ENCODE results near the gene WAPL.

WAPL gene

DNA sequence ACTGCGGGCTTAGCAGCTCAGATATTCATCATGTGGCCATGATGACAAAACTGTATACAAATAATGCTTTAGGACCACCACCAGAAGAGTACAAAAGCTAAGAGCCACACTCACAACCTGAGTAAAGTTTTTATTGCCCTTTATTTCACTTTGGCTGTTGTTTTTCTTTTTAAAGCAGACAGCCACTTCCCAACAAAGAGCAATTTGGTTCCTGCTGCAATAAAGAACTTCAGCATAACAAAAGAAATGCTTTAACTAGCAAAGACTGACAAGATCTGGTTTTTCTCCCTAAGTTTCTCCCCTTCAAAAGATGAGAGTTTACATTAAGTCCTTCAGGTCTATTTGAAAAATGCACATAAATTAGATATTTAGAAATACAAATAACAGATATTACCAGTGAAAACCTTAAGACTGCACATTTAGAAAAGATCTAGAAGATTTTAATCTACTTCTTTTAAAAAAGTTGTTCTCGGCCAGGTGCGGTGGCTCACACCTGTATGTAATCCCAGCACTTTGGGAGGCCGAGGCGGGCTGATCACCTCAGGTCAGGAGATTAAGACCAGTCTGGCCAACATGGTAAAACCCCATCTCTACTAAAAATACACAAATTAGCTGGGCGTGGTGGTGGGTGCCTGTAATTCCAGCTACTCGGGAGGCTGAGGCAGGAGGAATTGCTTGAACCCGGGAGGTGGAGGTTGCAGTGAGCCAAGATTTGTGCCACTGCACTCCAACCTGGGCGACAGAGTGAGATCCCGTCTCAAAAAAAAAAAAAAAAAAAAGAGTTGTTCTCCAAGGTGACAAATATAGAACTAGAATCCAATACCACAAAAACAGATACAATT, 59.4 kb downstream of the WAPL start:
- DNase-seq: no peak

DNA sequence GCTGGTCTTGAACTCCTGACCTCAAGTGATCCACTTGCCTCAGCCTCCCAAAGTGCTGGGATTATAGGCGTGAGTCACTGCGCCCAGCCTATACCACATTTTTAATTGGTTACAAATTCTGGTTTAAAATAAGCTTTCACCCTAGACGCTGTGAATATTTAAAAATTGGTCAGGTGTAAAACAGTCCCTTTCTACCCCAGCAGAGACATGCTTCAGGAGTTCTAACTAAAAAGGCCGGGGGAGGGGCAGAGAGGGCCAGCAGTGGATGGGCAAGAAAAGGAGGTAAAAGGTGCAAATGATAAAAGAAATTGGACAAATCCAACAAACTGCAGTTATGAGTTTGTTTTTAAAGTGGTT, 70.0 kb downstream of the WAPL start:
- DNase-seq: no peak

DNA sequence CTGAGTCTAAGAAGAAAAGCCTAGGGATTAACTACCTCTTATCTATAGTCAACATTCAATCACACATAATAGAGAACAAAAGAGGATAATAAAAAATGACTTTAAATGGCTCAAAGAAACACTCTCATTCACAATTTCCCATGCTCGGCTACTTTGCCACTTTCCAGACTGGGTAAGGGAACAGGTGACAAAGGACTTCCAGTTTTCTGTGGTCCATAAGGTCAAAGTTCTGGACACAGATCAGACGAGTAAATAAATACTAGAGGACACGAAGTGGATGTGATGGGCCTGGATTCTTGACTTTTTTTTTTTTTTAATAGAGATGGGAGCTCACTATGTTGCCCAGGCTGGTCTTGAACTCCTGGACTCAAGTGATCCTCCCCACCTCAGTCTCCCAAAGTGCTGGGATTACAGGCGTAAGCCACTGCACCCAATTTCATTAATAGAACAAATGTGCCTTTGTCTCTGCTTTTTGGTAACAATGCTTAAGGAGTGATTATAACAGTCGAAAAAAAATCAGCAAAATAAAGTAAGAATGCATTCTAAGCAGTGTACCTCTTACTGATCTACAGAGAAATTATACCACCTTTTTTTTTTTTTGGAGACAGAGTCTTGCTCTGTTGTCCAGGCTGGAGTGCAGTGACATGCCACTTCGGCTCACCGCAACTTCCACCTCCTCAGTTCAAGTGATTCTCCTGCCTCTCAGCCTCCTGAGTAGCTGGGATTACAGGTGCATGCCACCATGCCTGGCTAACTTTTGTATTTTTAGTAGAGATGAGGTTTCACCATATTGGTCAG, 70.6 kb downstream of the WAPL start:
- DNase-seq: no peak

DNA sequence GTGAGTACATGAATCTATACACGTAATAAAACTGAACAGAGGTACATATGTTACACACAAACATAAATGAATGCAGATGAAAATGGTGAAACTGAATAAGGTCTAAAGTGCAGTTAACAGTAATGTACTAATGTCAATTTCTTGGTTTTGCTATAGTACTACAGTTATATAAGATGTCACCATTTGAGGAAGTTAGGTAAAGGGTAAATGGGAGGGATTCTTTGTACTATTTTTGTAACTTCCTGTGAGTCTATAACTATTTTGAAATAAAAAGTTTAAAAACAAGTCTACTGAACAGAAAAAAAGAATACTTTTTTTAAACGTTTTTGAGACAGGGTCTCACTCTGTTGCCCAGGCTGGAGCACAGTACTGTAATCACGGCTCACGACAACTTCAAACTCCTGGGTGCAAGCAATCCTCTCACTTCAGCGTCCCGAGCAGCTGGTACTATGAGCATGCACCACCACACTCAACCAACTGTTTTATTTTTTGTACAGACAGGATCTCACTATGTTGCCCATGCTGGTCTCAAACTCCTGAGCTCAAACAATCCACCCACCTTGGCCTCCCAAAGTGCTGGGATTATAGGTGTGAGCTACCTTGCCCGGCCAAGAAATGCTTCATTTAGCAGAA, 71.5 kb downstream of the WAPL start:
- no peak for DNase-seq

DNA sequence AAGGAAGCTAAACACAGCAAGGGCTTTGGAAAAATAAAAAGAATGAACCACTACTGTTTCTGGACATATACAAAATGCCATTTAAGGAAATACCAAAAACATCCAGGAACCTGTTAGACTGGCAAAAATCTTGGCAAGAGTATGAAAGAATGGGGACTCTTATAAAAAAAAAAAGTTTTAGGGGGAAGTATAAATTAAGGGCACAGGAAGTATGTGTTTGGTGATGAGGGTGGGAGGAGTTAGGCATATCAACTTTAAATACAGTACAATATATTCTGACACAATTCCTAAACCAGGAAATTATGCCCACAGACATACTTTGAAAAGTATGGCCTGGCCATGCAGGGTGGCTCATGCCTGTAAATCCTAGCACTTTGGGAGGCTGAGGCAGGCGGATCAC, 74.2 kb downstream of the WAPL start:
- no peak for DNase-seq

DNA sequence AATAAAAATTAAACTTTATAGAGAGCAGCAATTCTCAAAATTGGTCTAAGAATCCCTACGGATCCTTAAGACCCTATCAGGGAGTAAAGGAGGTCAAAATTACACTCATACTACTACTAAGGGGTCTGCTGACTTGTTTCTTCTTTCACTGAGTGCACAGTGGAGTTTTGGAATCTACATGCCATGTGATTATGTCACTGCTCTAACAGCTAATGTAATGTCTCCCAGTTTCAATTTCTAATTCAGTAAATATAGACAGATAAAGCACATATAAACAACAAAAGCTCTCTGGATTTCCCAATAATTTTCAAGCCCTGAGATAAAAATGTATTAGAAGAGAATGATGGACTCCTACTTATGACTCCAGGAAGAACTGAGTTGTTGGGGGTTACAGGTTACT, 74.6 kb downstream of the WAPL start:
- DNase-seq: no peak

DNA sequence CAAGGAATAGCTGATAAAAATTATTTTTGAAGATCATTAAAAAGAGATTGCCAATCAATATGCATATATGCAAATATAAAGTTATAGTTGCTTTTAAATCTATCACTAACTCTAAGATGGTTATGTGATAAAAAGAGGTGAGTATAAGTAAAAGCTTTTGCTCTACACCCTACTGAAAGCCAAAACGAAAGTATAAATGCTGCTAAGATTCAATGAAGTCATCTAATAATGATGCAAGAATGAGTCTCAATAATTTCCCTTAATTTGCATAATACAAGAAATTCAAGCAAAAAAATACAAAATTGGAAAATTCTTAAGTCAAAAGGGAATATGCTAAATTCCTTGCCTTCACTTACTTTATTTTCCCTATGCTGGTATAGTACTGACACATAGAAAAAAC, 75.2 kb downstream of the WAPL start:
- no peak for DNase-seq

DNA sequence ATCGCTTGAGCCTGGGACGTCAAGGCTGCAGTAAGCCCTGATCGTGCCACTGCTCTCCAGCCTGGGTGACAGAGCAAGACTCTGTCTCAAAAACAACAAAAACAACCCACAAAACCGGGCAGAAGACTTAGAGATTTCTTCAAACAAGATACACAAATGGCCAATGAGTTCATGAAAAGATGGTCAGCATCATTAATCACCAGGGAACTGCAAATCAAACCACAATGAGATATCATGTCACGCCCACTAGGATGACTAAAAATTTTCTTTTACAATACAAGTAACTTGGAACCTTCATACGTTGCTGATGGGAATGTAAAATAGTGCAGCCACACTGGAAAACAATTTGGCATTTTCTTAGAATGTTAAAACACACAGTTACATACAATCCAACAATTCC, 77.7 kb downstream of the WAPL start:
- DNase-seq: no peak

DNA sequence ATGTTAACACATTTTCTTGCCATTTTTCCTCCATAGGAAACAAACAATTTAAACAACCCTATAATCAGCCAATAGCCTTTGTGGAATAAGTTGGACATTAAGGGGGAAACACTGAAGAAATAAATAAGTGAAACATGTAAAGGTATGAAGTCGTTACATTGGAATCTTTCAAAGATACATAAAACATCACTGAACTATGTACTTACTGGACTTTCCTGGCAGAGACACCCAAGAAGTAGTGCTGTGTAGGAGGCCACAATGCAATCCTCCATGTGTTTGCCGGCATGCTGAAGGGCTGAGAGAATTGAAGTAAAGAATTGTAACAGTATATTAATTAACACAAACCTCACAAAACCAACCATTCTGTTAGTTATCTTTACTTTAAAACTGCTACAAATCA, 78.5 kb downstream of the WAPL start:
- no peak for DNase-seq

DNA sequence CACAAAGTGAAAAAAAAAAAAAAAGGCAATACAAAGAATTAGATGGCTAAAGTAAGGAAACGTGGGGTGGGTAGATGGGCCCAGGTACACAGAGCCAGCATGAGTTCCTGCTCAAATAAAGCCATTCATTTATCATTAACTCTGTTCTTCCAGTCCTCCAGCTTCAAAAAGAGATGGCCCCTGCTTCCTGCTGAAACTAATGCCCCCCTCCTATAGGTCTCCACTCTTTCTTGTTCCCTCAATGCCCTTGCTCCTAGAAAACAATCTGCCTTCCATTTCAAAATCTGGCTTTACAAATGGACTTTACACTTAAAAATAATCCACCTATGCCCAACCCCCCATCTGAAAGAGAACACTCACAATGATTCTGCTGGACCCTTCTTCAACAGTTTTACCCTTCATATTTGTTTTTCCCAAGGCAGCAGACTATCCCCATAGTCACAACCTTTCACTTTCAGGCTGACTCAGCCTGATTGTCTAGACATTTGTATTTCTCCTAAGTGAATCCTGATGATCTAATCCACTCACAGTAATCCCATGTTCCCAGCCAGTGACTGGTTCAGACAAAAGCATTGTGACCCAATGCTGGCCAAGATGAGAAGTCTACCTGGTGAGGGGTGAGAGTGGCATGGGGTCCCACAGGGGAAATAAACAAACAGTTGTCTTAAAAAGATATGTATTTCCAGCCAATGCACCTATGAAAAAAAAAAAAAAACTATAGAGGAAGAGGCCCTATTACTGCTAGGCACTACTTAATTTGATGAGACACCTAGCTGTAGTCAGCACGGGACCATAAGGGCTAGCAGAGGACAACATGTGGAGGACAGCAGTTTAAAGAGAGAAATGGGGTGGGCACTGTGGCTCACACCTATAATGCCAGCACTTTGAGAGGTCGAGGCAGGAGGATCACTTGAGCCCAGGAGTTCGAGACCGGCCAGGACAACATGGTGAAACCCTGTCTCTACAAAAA, 80.4 kb downstream of the WAPL start:
- DNase-seq: no peak

DNA sequence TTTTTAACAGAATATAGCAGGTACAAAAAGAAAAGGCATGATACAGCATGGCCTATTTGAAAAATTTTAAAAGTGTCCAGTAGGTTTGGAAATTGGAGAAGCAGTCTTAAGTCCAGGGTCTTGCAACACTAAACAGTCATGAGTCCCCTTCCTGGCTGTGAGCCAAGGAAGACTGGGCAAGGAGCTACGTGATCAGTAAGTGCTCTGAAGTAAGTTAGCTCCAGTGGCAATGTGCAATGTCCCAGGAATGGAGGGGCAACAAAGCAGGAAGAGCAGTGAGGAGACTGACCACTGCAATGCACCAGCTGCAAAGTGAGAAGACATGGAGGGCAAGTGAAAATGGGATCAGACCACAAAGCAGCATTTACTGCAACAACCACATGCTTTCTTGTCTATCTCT, 82.0 kb downstream of the WAPL start:
- DNase-seq: no peak

DNA sequence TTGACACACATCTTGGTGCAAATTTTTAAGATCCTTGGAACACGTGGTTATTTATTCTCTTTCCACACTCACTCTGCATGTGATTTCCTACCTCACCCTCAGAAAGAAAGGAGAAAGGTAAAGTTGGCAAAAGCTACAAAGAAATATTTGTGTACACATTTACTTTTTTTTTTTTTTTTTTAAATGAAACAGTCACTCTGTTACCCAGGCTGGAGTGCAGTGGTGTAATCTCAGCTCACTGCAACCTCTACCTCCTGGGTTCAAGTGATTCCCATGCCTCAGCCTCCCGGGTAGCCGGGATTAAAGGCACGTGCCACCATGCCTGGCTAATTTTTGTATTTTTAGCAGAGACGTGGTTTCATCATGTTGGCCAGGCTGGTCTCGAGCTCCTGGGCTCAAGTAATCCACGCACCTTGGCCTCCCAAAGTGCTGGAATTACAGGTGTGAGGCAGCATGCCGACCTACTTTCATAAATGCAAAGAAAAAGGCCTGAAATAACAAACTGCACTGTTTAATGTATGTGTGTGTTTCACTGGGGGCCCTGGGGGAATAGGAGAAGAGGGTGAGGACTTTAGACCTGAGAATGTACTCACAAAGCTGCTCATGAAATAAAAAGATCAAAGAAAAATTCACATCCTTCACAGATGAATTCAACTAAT, 83.4 kb downstream of the WAPL start:
- DNase-seq: no peak

DNA sequence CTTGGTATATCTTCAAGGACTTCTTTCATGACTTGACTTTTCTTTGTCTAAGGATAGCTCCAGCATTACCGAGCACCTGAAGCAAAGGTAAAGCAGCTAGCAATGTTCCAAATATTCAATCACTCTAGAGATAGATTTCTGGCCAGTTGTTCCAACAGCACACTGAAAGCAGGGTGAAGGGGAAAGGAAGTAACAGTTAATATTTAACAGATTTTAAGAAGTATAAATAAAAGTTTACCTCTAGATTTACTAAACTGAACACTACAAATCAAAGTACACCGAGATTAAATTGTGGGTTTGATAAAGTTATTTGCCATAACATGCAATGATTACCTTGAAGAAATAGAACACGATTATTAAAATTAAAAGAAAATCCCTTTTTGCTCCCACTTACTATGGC, 84.1 kb downstream of the WAPL start:
- no peak for DNase-seq

DNA sequence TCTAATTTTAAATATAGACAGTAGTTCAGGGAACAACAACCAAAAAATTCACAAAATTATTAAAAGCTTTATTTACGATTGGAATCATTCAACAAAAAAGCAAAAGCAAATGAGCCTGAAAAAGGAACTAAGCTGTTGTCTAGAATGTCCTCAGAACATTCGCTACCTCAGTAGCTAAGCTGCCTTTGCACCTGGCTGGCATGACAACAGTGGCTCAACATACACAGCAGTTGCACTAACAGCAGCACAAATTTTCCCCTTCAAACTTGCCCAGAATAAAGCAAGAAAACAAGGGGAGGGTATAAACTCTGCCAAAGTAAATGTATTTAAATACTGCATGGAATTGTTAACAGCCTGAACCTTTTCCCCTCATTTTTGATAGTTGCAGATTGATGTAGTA, 84.6 kb downstream of the WAPL start:
- no peak for DNase-seq

DNA sequence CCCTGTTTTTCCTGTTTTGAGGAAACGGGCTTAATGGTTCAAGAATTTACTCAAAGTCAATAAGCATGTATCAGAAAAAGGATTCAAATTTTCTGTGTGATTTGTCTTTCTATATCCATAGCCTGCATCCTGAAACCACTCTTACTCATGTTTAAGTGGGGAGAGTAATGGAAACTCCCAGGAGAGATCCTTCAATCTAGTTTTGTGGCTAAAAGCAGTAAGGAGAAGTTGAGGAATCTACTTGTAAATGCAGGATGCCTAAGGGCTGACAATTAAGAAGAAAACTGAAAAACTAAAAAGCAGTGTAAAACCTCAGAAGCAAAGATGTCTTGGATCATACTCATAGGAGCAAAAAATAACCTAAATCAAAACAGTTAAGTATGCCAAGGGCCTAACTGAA, 86.9 kb downstream of the WAPL start:
- no peak for DNase-seq

DNA sequence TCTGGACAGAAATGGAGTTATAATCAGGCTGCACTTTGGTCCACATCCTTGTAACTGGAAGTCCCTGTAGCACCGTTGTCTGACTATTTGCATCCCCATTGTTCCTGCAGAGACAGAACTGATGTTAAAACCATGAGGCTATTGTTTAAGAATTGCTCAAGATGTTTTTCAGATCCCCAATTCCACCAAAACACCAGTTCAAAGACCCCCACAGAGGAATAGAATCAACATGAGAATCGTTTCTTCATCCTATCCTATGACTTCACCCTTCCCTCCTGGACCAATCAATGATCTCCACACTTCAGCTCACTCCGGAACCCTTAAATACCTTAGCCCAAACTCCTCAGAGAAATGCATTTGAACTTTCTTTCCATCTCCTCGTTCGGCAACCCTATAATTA, 97.9 kb downstream of the WAPL start:
- no peak for DNase-seq

DNA sequence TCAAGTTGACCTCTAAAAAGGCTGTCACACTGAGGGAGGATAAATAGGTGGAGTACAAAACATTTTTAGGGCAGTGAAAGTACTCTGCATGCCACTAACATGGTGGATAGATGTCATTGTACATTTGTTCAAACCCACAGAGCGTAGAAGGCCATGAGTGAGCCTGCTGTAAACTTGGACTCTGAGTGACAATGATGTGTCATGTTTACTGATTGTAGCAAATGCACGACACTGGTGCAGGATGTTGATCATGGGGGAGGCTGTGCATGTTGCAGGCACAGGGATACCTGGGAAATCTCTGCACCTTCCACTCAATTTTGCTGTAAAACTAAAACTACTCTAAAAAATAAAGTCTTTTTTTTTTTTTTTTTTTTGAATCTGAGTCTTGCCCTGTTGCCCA, 102.5 kb downstream of the WAPL start:
- no peak for DNase-seq

DNA sequence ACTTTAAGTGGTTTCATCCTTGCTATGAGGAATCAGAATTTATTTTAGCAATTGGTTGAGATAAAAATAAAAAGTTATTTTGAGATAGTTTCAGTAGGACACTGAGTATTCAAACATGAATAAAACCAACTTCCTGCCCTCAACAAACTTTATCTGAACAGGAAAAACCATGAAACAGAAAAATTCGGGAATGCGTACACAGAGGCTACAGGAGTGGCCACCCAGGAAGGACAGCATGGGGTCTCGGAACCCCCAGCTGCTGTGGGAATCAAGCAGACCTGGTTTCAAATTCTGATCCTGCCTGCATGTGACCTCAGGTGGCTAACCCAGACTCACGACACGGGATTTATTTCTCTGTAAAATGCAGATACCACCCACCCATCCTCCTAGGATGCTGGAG, 106.0 kb downstream of the WAPL start:
- no peak for DNase-seq

DNA sequence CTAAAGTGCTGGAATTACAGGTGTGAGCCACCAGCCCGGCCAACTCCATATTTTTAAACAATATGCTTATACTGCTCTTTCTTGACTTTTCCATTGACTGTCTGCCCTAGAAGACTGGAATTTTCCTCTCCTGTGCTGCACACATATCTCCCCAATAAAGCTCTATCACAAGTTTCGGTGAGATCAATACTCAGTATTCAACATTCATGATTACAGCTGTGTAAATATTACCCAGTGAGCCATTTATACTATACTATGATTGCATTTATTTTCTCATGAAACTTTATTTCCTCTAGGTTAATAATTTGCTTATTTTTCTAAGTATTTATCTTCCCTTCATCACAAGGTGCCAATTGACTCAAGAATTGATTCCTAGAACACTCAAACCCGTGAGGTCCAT, 106.5 kb downstream of the WAPL start:
- DNase-seq: no peak

DNA sequence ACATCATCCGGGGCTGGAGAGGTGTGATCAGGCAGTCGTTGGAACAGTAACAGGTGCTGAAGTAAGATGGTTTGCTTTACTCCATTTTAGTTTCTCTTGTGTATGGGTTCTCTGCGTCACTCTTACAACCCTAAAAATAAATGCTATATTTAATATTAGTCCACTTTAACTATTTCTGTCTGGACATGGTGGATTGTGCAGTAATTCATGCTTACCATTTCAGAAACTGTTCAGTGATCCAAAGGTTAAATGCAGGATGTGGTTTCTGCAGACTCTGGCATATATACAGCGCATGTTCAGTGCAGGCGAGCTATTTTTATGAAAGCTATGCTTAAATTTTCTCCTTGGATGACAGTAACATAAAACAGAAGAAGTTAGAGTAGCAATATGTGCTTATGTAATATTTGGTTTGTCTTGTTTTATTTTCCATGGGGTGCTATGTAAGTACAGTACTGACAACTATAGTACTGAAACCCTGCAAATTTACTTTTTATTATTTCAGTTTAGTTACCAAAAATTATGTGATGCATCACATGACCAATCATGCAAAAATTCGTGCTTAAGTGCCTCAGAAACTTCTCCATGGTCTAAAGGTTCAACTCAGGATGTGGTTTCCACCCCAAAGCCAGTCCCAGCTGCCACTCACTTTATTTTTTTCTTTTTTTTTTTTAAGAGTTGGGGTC, 108.4 kb downstream of the WAPL start:
- DNase-seq: no peak

DNA sequence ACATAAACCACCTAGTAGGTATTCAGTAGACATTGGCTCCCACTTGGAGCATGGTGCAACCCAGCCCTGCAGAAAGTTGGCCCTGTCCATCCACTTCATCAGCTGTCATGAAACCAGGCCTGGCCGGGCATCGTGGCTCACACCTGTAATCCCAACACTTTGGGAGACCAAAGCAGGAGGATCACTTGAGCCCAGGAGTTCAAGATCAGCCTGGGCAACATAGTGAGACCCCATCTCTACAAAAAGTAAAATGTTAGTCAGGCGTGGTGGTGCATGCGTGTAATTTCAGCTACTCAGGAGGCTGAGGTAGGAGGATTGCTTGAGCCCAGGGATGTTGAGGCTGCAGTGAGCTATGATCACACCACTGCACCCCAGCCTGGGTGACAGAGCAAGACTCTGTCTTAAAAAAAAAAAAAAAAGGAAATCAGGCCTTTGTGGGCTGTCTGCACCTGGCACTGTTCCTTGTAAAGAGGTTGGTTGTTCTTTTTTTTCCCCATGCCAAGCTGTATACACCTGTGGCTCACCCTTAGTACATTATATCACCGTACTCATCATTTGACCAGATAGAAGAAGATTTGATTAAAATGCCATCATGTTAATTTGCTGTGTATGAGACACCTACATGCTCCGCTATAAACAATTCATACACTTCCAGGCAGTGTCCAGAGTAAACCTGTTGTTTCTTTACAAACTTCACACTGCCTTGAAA, 109.6 kb downstream of the WAPL start:
- DNase-seq: no peak
